Mucosa of gallbladder (tissue), 1 donor: Measurements from ENCODE around the gene SLC35E4. TPM values are rescaled to one million over a fixed set of nuclear protein-coding genes. Genes with fewer than 3 reads are reported as not detected.
A peak's percentile ranks its signal among the peaks of the same experiment; 100 is the strongest.
"Not testable (repeated sequence)": the region's sequence is repeated elsewhere in the genome, so short reads cannot be mapped to it uniquely, and the experiment has no call there.

Experiments used
- DNase-seq: peaks from one replicate; pipeline ENCODE4 v3.0.0-alpha.2; 2020; ENCODE audit warnings: low spot score
- total RNA-seq: library from RNA; stranded (reverse); gene quantifications from one replicate; pipeline ENCODE4 v1.2.1, GENCODE V29; 2021
- donor health status: DM: no; HTN: no; CAD: no.

The SLC35E4 gene
- total RNA-seq, 1 donor from 2014 or later: 4.6 TPM

DNA sequence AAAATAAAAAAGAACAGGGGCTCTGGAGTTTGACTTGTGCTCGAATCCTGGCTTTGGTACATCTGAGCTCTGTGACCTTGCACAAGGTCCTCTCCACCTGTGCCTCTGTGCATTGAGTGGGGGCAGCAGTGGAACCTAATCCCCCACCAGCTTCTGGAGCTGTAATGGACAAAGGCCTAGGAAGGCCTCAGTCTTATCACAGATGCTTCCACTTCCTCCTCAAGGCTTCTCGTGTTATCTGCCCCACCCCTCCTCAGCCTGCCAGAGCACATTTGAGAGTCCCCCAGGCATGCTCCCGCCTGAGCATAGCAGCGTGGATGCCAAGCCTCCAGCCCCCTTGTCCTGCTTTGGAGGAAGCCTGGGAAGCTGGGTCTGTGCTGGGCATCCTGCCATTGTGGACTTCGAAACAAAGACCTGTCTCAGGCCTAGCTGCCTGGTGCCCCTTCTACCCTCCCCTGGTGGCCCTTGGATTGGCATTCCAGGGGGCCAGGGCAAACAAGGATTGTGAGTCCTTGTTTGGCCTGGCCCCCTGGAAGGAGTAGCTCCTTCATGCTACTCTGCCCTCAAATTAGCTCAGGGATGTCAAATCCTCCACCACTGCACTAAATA, 15.0 kb downstream of the SLC35E4 start:
- DNase-seq: no peak

DNA sequence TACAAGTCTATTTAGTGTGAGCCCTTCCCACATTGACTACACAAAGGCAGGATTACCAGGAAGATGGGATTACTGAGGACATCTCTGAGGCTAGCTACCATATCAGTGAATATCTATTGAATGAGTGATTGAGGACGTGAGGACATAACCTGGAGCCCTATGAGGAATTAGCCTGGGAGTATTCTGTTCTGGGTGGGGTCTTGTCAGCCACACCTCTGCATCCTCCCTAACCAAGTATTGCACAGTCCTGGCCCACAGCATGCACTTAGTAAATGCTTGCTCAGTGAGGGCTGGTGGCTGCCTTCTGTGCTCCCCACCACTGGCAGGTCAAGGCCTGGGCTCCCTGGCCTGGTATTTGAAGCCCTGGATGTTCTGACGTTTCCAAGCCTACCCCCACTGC, 17.3 kb downstream of the SLC35E4 start:
- DNase-seq: no peak

DNA sequence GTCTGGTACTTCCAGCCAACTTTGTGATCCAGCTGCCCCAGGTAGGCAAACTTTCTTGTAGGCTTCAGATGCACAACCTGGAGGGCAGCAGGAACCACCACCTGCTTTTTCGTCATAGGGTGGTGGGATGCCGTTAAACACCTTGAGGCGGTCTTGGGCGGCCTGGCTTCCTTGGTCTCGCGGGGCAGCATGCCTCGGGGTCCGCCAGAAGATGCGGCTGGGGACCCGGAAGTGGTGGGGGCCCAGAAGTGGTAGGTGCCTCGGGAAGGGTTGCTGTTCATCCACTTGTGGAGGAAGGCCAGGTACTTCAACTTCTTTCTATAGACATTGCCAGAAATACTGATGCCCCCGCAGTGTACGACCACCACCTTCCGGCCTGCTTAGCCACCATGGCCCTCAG, 18.8 kb downstream of the SLC35E4 start:
- DNase-seq: no peak

- no peak for DNase-seq
These were observed 20.0 kb downstream of the SLC35E4 start for GRCh38 chr22:30655532-30655931.

DNA sequence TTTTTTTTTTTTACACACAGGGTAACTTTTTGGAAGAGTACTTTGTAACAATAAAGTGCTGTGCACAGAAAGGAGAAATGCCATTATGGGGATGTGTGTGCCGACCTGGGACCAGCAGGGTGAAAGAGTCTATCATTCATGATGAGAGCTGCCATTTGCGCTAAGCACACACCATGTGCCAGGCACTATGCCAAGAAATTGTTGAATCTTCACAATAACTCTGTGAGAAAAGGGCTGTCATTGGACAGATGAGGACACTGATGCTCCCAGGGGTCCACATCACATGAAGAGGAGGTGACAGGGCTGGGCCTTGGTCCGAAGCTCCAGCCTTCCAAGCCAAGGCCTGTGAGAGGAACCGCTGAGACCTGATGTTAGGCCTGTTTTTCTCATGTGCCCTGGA, 26.5 kb downstream of the SLC35E4 start:
- DNase-seq: no peak

DNA sequence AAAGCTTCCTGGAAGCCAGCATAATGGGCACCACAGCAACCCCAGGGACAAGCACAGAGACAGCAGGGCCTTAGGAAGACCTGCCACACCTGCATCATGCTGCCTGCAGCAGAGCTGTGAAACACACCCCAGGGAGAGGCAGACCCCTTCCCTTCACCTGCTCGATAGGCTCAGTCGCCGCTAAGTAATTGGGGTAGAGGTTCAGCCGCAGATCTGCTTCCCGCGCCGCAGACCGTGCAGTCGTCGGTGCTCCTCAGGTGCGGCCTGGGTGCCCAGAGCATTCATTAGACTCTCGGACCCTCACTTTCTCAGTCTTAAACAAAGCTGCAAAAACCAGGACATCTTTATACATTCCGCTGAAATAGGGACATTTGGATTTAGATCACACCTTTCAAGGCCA, 29.2 kb downstream of the SLC35E4 start:
- DNase-seq: no peak

DNA sequence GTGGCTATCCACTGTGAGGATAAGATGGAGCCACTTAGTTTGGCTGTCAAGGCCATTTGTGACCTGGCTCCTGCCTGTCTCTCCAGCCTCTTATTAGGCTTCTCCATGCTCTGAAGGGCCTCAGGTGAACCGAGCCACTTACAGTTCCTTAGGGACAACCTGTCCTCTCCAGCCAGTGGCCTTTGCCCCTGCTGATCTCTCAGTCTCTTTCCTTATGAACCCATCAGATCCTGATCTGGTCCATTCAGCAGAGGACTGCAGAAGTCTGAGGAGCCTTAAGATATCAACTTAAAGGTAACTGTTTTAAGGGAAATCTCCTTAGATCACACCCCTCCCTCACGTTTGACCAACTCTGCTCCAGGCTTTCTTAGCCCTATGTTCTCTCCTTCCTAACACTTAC, 29.7 kb downstream of the SLC35E4 start:
- DNase-seq: no peak

DNA sequence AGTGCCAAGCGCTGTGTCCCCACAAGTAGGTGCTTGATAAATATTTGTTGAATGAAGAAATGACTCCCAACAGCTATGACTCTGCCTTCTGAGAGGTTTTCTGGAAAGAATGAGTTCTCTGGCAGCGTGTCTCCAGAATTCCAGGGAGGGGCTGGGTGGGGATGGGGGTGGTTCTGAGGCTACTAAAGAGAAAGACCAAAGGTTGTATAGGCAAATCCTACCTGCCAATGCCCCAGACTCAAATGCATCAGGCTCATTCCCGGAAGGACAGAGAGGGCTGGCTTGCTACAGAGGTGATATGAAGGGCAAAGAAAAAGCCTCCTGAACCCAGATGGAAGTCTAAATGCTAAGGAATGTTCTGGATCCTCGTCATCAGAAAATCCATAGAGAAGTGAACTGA, 30.2 kb downstream of the SLC35E4 start:
- DNase-seq: no peak

DNA sequence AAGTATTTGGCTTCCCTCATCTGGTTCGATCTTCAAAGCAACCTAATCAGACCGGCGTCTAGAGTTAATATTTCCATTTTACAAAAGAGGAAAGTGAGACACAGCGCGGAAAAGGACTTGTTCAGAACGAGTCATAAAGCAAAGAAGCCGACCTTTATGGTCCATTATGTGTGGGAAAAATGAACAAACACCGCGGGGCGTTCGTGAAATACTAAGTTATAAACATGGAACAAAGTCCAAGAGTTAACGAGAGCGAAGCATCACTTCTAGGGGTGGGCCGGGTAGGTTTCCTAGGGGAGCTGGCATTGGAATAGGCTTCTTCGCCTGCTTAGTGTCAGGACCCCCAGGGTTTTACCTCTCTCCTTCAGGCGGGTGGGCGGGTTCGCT, 31.5 kb downstream of the SLC35E4 start:
- no peak for DNase-seq

DNA sequence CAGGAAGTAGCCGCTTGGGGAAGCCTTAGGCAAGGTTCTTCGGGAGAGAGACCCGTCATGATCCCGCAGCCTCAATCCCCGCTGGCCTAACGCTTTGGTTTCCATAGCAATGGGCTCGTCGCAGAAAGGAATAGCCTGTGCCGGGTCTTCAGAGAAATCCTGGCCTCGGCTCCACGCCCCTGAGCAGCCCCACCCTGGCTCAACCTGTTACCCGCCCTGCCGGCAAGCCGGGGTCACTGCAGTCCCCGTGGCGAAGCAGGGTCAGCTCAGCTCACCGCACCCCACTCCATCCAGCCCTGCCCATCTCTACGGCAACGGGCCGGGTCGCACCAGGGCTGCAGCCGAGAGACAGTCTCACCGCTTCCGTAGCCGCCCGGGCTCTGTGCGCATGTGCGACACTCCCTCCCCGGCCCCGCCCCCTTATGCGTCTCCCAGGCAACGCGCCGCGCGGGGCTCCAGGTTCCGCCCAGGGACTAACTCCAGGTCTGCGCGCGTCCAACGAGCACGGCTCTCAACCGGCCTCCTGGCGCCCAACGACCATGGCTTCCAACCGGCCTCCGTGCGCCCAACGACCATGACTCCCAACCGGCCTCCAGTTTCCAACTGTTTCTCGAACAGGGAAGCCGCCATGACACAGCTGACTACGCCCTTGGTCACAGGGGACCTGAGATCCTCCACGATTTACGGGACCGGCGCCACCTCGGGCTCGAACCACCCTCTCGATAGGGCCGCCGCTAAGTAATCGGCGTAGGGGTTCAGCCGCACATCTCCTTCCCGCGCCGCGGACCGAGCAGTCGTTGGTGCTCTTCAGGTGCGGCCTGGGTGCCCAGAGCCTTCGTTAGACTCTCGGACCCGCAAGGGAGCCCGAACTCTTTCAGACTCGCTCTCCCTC, 32.2 kb downstream of the SLC35E4 start, which contains the start of gene DUSP18:
Gene DUSP18 (minus strand): TSS at position 382 of the 892 bp plus-strand sequence. CDS start 3,872 bp downstream, outside the sequence.
- peak; percentile 95 for DNase-seq

DNA sequence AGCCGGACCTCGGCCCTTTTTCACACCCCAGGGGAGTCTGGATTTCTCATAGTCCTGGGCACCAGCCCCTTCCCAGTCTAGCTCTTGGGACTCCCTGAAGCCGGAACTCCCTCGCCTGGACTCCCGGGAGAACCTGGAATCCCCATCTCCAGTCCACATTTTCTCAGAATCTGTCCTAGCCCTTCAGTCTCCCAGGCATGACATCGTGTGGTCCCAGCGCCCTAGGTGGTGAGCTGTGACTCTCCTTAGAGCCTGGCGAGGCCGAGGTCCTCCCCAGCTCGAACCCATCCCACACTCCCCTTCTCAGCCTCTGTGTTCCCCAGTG, 32.8 kb downstream of the SLC35E4 start:
- no peak for DNase-seq

DNA sequence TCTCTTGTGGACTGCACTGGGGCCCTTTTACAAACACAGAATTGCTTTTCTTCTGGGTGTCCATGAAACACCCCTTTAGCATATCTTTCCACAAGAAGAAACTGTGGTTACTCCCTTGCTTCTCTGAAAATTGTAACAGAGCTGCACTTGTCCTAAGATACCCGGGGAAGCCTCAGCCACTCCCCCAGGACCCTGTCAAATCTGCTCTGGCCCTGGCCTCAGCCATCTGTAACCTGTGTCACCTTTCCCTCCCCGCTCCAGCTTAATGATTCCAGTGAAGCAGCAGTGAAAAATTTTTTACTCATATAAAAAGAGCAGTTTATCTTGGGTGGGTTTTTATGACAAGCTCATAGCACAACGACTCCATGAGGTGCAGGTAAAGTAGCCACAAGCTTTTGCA, 35.5 kb downstream of the SLC35E4 start:
- no peak for DNase-seq

- no peak for DNase-seq
These were observed 37.6 kb downstream of the SLC35E4 start for GRCh38 chr22:30673136-30673535.

- DNase-seq: no peak
These were observed 38.9 kb downstream of the SLC35E4 start for GRCh38 chr22:30674482-30674881.

GRCh38 chr22:30675436-30675835, 39.9 kb downstream of the SLC35E4 start:
- no peak for DNase-seq

- DNase-seq: not testable (repeated sequence)
These were observed 41.0 kb downstream of the SLC35E4 start for GRCh38 chr22:30676565-30676964.

- DNase-seq: not testable (repeated sequence)
These were observed 44.5 kb downstream of the SLC35E4 start for GRCh38 chr22:30679895-30680690.

DNA sequence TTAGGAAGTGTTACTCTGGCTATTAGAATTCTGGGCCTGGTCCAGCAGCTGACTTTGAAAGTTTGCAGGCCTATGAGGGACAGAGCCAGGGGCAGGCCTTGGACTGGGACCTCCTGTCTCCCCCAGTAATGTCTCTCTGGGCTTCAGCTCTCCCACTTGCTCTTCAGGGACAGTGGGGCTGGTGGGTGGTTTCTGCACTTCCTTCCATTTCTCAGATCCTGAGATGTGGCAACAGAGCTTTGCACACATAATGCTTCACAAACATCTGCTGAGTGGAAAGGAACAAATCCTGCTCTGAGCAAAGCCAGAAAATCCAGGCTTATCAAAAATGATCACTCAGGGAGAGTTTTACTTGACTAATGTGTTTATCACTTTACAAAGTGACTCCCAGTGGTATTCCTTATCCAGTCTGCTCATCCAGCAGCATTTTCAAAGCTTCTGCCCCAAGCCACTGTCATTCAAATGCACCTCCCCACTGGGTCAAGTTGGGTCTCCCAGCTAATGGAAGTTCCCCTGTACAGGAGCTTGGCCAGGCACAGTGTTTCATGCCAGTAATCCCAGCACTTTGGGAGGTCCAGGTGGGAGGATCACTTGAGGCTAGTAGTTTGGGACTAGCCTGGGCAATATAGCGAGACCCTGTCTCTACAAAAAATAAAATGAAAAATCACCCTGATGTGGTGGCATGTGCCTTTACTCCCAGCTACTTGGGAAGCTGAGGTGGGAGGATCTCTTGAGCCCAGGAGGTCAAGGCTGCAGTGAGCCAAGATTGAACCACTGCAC, 45.6 kb downstream of the SLC35E4 start:
- no peak for DNase-seq

- DNase-seq: no peak
These were observed 46.2 kb downstream of the SLC35E4 start for GRCh38 chr22:30681831-30682230.

DNA sequence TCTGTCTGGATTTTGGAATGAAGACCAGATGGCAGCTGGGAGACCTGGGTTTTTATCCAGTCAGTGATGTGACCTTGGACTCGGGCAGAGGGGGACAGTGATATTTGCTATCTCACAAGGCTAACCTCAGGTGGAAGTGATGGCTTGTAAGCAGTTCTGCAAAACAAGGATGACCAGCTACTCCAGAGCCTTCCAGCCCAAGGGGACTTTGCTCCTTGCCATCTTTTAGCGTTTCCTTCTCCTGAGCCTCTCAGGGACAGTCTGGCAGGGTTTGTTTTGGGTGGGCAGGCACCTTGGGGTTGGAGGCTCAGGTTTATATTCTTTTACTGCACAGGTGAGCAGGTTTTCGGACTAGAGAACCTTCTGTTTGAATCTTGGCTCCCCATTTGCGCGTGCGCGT, 49.6 kb downstream of the SLC35E4 start:
- no peak for DNase-seq

DNA sequence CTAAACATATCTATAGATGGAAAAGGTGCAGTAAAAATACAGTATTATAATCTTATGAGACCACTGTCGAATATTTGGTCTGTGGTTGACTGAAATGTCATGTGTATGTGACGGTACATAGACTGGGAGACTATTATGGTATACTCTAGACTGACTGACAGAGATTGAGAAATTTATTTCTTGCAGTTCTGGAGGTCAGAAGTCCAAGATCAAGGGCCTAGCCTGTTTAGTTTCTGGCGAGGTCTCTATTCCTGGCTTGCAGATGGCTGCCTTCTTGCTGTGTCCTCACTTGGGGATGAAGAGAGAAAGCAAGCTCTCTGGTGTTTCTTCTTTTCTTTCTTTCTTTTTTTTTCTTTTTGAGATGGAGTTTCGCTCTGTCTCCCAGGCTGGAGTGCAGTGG, 51.8 kb downstream of the SLC35E4 start:
- no peak for DNase-seq

GRCh38 chr22:30689622-30690021, 54.0 kb downstream of the SLC35E4 start:
- no peak for DNase-seq
